PC-3 (cell line): ENCODE results near the gene CADPS2.

Source experiments
- EZH2 ChIP-seq: fragments of 300-600 bp; sonication (generic); IDR thresholded peaks from one replicate; pipeline ENCODE4 v1.6.1; 2017; ENCODE audit warnings: antibody characterized with exemption, mild to moderate bottlenecking, low read length; ENCODE audit not compliant: unreplicated experiment
- EZH2phosphoT487 ChIP-seq: fragments of 300-600 bp; sonication (generic); IDR thresholded peaks from 2 replicates; pipeline ENCODE4 v1.6.1; 2018; ENCODE audit warnings: mild to moderate bottlenecking, antibody characterized with exemption, low read length, borderline replicate concordance
- TF ChIP-seq, protein P1 (sequence below): fragments of 300-600 bp; sonication (generic); conservative IDR thresholded peaks from 2 replicates; pipeline ENCODE4 v1.5.1; 2017; ENCODE audit warnings: antibody characterized with exemption, low read depth, mild to moderate bottlenecking, low read length

- TF ChIP-seq EZH2 (no peak), EZH2phosphoT487 (no peak)
- TF ChIP-seq, protein P1, sequence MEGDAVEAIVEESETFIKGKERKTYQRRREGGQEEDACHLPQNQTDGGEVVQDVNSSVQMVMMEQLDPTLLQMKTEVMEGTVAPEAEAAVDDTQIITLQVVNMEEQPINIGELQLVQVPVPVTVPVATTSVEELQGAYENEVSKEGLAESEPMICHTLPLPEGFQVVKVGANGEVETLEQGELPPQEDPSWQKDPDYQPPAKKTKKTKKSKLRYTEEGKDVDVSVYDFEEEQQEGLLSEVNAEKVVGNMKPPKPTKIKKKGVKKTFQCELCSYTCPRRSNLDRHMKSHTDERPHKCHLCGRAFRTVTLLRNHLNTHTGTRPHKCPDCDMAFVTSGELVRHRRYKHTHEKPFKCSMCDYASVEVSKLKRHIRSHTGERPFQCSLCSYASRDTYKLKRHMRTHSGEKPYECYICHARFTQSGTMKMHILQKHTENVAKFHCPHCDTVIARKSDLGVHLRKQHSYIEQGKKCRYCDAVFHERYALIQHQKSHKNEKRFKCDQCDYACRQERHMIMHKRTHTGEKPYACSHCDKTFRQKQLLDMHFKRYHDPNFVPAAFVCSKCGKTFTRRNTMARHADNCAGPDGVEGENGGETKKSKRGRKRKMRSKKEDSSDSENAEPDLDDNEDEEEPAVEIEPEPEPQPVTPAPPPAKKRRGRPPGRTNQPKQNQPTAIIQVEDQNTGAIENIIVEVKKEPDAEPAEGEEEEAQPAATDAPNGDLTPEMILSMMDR = peak; percentile 62
Observed at GRCh38 chr7:122532406-122533269, 353.6 kb downstream of the CADPS2 start.
